ENCODE data around the gene SLC39A11.

DNA sequence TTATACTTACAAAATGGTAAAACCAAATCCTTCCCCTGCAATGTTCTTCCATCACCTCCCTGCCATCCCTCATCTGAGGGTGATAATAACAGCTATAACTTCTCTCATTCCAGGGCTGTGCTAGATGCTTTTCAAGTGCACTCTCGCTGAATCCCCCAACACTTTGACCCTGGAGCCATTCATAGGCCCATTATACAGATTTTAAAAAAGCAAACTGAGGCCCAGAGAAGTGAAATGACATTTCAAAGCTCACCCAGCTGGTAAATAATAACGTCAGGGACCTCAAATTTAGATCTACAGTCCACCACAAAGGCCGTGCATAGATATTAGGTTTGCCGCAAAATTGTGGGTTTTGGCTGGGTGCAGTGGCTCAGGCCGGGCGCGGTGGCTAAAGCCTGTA, 378.8 kb downstream of the SLC39A11 start:
- TF ChIP-seq CTCF (conservative IDR thresholded peaks at IDR 0.05 in 1 of 2, IDR thresholded peaks at IDR 0.05 in 1 of 2; ENCODE audit: low read depth in 1 of 2, low read length in 2 of 2) (no peak), EZH2 (IDR thresholded peaks at IDR 0.05; ENCODE audit: low read length, missing control alignments) (no peak)

Measured in fibroblast of lung (primary cell).